HFF-Myc (cell line): ENCODE data around the gene TFE3.

ENCODE experiments used
- DNase-seq: peaks from one replicate; pipeline ENCODE4 v3.0.0-alpha.2; 2011; ENCODE audit warnings: low read depth; ENCODE audit errors: extremely low read depth
- H3K4me3 ChIP-seq: replicated peaks from 2 replicates; pipeline ENCODE4 v1.5.1; 2011; ENCODE audit warnings: low read depth, mild to moderate bottlenecking, control low read depth, low read length
- TF ChIP-seq, protein P1 (sequence below): IDR thresholded peaks from 2 replicates; pipeline ENCODE4 v1.5.1; 2012; ENCODE audit warnings: mild to moderate bottlenecking, low read depth, low read length, control low read depth; ENCODE audit errors: missing control alignments

Gene TFE3, protein sequence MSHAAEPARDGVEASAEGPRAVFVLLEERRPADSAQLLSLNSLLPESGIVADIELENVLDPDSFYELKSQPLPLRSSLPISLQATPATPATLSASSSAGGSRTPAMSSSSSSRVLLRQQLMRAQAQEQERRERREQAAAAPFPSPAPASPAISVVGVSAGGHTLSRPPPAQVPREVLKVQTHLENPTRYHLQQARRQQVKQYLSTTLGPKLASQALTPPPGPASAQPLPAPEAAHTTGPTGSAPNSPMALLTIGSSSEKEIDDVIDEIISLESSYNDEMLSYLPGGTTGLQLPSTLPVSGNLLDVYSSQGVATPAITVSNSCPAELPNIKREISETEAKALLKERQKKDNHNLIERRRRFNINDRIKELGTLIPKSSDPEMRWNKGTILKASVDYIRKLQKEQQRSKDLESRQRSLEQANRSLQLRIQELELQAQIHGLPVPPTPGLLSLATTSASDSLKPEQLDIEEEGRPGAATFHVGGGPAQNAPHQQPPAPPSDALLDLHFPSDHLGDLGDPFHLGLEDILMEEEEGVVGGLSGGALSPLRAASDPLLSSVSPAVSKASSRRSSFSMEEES

DNA sequence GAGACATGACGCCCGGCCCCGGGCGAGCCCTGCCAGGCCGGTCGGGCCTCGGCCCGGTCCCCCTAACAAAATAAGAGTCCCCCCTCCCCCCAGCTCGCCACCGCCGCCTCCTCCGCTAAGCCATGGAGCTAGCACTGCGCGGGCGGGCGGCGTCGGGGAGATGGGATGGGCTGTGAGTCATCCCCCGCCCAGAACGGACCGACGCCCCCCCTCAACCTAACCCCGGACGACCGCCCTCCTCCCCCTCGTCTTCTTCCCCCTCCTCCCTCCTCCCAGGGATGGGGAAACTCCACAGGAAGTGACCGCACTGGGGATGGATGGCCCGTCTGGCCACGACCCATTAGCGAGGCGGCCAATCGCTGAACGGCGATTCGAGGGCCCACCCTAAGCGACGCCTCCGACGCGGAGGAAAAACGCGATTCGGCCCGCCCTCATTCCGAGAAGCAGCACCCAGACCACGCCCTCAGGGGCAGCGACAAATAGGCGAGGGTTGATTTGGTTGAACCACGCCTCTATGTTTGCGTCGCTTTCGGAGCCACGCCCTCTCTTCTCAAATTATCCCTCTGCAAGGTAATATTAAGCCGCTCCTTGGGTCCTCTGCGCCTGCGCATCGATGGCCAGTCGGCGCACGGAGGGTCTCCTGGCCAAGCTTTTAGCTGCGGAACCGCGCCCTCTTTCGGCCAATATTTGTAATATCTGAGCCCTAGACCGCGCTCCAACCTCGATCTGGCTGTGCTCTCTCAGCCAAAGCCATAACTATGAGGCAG, at the start of gene TFE3:
Gene TFE3 (minus strand): TSS at position 138 of the 767 bp plus-strand sequence. CDS start 131 bp downstream, at position 7.
- DNase-seq = peak; percentile 97
- H3K4me3 ChIP-seq = peak within 1 kb of the TSS; percentile 71
- TF ChIP-seq, protein P1, sequence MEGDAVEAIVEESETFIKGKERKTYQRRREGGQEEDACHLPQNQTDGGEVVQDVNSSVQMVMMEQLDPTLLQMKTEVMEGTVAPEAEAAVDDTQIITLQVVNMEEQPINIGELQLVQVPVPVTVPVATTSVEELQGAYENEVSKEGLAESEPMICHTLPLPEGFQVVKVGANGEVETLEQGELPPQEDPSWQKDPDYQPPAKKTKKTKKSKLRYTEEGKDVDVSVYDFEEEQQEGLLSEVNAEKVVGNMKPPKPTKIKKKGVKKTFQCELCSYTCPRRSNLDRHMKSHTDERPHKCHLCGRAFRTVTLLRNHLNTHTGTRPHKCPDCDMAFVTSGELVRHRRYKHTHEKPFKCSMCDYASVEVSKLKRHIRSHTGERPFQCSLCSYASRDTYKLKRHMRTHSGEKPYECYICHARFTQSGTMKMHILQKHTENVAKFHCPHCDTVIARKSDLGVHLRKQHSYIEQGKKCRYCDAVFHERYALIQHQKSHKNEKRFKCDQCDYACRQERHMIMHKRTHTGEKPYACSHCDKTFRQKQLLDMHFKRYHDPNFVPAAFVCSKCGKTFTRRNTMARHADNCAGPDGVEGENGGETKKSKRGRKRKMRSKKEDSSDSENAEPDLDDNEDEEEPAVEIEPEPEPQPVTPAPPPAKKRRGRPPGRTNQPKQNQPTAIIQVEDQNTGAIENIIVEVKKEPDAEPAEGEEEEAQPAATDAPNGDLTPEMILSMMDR = peak; percentile 55

DNA sequence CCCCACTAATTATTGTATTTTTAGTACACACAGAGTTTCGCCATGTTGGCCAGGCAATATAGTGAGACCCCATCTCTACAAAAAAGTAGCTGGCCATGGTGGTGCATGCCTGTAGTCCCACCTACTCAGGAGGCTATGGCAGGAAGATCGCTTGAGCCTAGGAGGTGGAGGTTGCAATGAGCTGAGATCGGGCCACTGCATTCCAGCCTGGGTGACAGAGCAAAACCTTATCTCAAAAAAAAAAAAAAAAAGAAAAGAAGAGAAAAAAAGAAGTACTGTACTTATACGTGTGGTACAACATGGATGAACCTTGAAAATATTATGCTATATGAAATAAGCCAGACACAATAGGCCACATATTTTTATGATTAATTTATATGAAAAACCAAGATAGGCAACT, 46.4 kb upstream of the TFE3 start:
- no peak for DNase-seq
- TF ChIP-seq, protein P1 = no peak
- no peak overlapping the region for H3K4me3 ChIP-seq

DNA sequence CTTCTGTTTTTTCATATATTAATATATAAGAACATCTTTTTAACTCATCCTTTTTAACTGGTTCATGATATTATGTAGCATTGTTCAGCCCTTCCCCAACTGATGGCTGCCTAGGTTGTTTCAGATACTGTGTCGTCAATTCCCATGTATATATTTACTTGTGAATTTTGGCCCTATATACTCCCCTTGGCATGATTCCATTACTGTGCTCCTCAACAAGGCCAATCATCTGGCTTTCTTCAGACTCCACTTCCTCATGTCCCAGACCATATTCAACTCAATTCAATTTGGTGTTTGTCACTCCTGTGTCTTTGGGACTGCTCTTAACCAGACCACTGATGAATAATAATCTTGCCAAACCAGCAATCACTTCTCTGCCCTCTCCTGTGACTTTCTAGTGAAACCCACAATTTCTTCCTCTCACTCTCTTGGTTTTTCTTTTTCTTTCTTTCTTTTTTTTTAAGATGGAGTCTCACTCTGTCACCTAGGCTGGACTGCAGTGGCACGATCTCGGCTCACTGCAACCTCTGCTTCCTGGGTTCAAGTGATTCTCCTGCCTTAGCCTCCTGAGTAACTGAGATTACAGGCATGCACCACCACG, 39.2 kb upstream of the TFE3 start:
- no peak for DNase-seq

DNA sequence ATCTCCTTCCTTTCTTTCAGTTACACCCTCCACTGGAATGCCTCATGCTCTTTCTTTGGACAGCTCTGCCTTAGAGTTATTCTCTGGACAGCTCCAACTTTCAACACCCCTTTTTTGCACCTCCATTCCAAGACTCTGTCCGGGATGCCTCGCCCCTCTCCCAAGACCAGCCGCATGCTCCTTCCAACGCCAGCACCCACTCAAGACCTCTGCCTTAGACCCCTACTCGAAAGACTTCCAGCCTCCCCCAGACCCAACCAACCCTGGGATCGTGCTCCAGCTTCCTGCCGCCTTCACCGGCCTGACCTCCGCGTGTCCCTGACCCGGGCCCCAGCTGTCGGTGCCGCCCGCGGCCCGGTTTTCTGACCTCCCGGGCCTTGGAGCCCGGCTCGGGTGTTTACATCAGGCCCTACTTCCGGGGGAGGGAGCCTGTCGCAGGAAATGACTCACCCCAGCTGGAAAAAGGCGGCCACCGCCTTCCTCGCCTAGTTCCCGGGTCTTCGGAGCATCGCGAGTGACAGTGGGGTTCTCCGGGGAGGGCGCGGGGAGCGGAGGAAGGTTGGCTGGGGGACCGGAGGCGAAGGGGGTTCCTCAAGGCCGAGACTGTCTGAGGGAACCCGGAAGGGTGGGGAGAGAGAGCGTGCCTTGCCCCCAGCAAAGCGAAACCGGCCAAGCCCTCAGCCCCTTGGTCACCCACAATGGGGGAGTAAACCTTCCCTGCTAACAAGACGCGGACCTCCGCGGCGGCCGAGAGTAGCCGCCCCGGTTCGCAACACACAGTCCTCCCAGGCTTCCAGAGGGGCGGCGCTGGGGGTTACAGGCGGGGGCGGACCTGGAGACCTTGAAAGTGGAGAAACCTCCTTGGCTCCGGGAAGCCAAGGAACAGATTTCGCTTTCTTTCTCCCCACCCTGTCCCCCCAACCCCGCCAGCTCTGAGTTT, 36.6 kb upstream of the TFE3 start, which contains the start of gene WDR45:
Gene WDR45 (minus strand): TSS at position 399 of the 940 bp plus-strand sequence. CDS start 1,792 bp downstream, outside the sequence.
- H3K4me3 ChIP-seq = peak within 1 kb of the TSS; percentile 59
- no peak for DNase-seq
- TF ChIP-seq, protein P1 = no peak

More for the DNA sequence above, 39.2 kb upstream of the TFE3 start:
- no peak overlapping the region for H3K4me3 ChIP-seq
- TF ChIP-seq, protein P1 = no peak

DNA sequence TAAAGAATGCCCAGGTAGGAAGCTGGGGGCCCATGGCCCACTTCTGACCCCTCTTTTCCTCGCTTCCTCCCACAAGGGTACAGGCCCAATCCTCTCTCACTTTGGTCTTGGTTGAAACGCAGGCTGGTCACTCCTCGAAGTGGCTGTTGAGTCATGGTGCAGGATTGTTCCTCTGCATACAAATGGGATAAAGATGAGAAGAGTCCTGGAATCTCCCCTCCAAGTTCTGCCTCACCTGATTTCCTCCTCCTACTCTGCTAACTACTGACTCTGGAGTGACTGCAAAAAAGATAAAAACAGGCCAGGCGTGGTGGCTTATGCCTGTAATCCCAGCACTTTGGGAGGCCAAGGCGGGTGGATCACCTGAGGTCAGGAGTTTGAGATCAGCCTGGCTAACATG, 34.8 kb upstream of the TFE3 start:
- TF ChIP-seq, protein P1 = no peak
- DNase-seq = no peak
- H3K4me3 ChIP-seq = no peak overlapping the region
